ENCODE results near the gene TTC4.

Gene TTC4

GRCh38 chr1:54686155-54686554 lies 29.5 kb upstream of the TTC4 start:
- H3K36me3 ChIP-seq = no peaks in the 10 kb centered on the region
- TF ChIP-seq CTCF (IDR thresholded peaks at IDR 0.05; ENCODE audit: low read depth, low read length) = no peak
- no peaks in the 10 kb centered on the region for H3K9me3 ChIP-seq
- H3K4me1 ChIP-seq = no peaks in the 10 kb centered on the region
- no peaks in the 10 kb centered on the region for H3K27me3 ChIP-seq
- no peak overlapping the region for H3K4me3 ChIP-seq (ENCODE audit: low read depth, low read length)
- DNase-seq = no peak

- no peak for TF ChIP-seq CTCF (IDR thresholded peaks at IDR 0.05; ENCODE audit: low read depth, low read length)
- Histone ChIP-seq H3K27me3 (no peaks in the 10 kb centered on the region), H3K4me1 (no peaks in the 10 kb centered on the region), H3K36me3 (no peaks in the 10 kb centered on the region), H3K9me3 (no peaks in the 10 kb centered on the region), H3K4me3 (ENCODE audit: low read depth, low read length) (no peak overlapping the region)
- no peak for DNase-seq
Measured at GRCh38 chr1:54694771-54695170, 20.9 kb upstream of the TTC4 start.

GRCh38 chr1:54695221-54695620 lies 20.4 kb upstream of the TTC4 start:
- no peak for TF ChIP-seq CTCF (IDR thresholded peaks at IDR 0.05; ENCODE audit: low read depth, low read length)
- Histone ChIP-seq H3K4me1 (no peaks in the 10 kb centered on the region), H3K27me3 (no peaks in the 10 kb centered on the region), H3K9me3 (no peaks in the 10 kb centered on the region), H3K36me3 (no peaks in the 10 kb centered on the region), H3K4me3 (ENCODE audit: low read depth, low read length) (no peak overlapping the region)
- no peak for DNase-seq

GRCh38 chr1:54695764-54696163 lies 19.9 kb upstream of the TTC4 start:
- DNase-seq = no peak
- Histone ChIP-seq H3K4me1 (no peaks in the 10 kb centered on the region), H3K4me3 (ENCODE audit: low read depth, low read length) (no peak overlapping the region), H3K36me3 (no peaks in the 10 kb centered on the region), H3K9me3 (no peaks in the 10 kb centered on the region), H3K27me3 (no peaks in the 10 kb centered on the region)
- TF ChIP-seq CTCF (IDR thresholded peaks at IDR 0.05; ENCODE audit: low read depth, low read length) = no peak

- no peaks in the 10 kb centered on the region for H3K4me1 ChIP-seq
- TF ChIP-seq CTCF (IDR thresholded peaks at IDR 0.05; ENCODE audit: low read depth, low read length) = no peak
Measured at GRCh38 chr1:54696262-54696661, 19.4 kb upstream of the TTC4 start.

GRCh38 chr1:54697896-54698295 lies 17.8 kb upstream of the TTC4 start:
- Histone ChIP-seq H3K9me3 (no peaks in the 10 kb centered on the region), H3K4me3 (ENCODE audit: low read depth, low read length) (no peak overlapping the region), H3K27me3 (no peaks in the 10 kb centered on the region), H3K36me3 (no peaks in the 10 kb centered on the region), H3K4me1 (no peaks in the 10 kb centered on the region)
- DNase-seq = no peak
- TF ChIP-seq CTCF (IDR thresholded peaks at IDR 0.05; ENCODE audit: low read depth, low read length) = no peak

More at GRCh38 chr1:54696262-54696661, 19.4 kb upstream of the TTC4 start:
- no peak for DNase-seq
- Histone ChIP-seq H3K36me3 (no peaks in the 10 kb centered on the region), H3K4me3 (ENCODE audit: low read depth, low read length) (no peak overlapping the region), H3K27me3 (no peaks in the 10 kb centered on the region), H3K9me3 (no peaks in the 10 kb centered on the region)

Measured in BE2C (cell line).